Measurements from ENCODE around the gene INO80.
"Not testable (repeated sequence)": the region's sequence is repeated elsewhere in the genome, so short reads cannot be mapped to it uniquely, and the experiment has no call there.

INO80 gene

DNA sequence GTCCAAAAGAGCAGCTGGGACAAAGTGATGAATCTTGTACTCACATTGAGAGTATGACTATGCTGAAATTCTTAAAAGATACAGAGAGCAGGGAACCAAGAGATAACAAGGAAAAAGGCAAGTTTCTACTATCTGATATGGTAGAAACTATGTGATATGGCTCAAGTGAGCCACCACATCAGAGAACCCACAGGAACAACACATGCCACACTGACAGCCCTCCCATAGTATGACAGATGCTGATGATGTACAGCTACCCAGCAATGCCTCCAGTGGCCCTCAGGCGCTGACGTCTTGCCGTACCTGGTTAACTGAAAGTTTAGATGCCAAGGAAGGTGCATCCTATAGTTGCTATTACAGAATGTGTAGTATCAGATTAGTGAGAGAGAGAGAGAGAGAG lies 120.4 kb downstream of the INO80 start:
- no peak for DNase-seq

DNA sequence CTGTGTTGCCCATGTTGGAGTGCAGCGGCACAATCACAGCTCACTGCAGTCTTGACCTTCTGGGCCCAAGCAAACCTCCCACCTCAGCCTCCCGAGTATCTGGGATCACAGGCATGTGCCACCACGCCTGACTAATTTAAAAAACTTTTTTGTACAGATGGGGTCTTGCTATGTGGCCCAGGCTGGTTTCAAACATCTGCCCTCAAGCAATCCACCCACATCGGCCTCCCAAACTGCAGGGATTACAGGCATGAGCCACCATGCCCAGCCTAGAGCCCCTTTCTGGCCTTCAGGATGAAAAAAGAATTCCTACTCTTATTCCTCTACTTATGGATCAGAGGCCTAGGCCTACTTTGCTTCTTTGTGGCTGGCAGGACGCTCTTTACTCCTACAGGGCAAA lies 123.3 kb downstream of the INO80 start:
- no peak for DNase-seq

DNA sequence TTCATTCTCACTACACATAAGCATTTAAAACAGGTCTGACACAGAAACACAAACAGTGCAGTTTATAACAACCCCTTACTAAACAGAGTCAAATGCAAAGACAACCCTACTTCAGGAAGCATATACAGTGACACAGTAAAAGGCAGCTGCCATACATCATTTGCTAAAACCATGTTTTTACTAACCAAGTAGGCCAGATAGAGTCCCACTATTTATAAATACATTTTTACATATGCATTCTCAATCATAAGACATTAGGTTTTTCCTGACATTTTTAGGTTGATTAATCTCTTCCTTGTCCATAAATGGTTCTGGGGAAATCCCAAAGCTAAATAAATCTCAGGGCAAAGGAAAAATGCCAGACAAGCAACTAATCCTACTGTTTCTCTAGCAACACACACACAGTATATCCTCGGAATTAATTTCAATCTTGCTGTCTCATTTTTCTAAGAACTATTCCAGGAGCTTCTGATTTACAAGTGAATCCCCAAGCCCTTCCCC lies 123.8 kb downstream of the INO80 start:
- DNase-seq: no peak

DNA sequence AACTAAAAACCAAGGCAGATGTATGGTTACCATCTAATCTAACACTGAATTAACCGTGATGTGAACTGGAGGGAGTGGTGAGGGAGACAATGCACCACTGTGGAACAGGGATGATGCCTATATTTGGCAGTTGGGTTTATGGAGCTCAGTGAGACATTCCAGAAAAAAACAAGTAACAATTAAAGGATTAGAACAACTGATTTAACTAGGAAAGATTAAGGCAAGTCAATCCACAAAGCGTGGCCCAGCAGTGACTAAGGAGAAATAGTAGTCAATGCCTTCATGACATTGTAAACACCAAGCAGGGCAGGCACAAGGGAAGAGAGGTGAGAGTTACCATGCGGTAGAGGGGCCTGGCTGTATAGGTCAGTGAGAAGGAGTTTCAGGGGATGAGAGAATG lies 124.7 kb downstream of the INO80 start:
- no peak for DNase-seq

DNA sequence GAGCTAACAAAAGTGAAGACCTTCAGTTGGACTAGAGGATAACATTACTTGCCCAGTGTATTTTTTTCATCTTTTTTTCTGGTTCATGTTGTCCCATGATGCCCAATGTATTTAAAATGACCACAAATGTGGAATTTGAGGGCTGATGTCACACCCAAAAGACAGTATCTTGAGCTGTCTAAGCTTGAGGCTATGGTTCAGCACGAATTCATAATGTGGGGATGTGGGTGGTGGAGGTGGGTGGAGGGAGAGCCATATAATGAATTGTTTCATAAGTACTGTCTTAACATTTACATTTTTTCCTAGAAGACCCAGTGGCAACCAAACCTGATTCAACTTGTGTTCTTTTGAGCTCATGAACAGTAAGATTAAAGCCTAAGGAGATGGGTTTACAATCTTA lies 125.3 kb downstream of the INO80 start:
- DNase-seq: no peak

DNA sequence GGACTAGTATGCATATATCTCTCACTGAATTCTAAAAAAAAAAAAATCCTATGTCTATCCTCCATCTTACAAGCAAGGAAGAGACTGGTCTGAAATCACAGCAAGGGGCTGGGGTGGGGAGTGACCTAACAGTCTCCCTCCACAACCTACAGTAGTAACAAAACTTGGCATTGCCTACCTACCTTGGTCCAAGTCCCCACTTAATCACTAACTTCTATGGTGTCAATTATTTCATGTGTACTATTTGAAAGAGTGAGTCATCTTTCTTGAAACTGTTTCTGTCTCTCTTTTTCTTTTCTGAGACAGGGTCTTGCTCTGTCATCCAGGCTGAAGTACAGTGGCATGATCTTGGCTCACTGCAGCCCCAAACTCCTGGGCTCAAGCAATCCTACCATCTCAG lies 126.0 kb downstream of the INO80 start:
- DNase-seq: no peak

DNA sequence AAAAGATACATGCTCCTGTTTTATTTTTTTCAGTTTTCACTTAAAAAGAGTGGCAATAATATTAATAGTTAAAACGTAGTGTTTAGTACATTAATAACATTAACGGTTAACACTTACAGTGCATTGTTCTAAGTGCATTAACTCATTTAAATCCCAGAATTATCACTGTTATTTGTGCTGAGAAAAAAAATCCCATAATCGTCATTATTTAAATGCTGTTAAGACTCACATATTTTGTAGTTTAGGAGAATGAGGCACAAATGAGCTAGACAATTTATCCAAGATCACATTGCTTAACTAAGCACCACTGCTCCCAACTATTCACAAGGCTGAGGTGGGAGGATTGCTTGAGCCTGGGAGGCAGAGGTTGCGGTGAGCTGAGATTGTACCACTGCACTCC lies 127.9 kb downstream of the INO80 start:
- DNase-seq: no peak

DNA sequence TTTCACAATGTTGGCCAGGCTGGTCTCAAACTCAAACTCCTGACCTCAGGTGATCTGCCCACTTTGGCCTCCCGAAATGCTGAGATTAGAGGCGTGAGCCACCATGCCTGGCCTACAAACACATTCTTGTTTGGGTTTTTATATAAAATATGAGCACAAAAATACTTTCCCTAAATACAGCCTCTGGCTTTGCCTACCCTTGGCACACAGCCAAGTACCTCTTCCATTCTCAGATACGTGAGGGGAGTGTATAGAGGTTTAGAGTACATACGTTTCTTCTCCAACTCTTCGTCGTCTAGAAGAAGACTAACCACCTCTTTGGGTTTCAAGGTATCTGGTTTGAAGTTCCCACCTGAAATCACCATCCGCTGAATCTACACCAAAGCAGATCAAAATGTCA lies 129.3 kb downstream of the INO80 start:
- DNase-seq: no peak

DNA sequence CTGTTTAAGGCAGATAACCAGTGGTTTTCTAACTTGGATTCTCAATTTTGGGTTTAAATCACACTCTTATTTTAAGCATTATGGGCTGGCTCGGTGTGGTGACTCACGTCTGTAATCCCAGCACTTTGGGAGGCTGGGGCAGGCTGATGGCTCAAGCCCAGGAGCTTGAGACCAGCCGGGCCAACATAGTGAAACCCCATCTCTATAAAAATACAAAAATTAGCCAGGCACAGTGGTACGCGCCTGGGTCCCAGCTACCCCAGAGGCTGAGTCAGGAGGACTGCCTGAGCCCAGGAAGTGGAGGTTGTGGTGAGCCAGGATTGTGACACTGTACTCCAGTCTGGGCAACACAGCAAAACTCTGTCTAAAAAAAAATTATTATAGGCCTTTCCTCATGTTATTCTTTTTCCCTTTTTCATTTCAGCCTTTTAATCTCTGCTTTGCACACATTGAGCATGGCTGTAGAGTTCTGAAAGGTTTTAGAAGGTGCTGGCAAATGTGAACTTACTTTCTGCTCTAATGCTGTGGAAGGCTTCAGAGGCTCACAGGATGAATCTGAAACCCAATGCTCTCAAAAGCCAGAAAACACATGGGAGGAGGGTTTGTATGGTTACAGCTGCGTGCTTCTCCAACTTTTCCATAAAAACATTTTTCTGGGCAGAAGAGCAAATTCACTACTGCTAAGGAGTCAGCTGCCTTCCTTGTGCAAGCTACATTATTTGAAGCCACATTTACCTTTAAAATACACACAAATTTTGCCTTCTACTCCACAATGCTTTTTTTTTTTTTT lies 130.3 kb downstream of the INO80 start:
- DNase-seq: no peak

DNA sequence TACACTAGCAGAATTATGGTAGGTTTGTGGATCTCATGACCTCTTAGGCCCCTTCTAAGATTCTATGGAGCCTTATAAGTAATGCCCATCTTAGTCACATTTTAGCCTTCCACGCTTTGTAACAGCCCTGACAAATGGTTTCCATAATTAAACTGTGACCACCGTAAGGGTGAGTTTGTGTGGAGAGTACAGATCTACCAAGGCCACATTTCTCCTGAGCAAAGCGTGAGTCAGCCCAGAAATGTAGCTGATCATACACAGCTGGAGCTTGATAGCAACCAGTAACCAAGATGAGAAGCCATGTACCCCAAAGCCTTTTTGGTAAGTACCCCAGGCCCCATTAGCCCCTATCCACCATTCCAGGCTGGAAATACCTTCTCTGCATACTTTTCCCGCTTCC lies 131.1 kb downstream of the INO80 start:
- DNase-seq: no peak

DNA sequence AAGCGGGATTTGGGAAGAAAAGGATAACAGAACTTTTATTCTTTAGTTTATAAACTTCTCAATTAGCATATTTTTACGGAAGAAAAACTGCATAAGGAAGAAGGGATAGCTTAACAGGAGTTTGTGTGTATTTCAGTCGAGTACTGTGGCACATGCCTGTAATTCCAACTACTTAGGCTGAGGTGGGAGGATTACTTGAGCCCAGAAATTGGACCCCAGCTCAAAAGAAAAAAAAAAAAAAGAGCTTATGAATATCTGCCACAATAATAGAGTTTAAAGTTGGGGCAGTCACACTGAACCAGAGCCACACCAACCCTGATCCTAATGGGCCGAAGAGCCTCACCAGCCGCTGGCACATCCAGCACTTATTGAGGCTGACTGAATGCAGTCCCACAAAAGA lies 131.7 kb downstream of the INO80 start:
- no peak for DNase-seq

DNA sequence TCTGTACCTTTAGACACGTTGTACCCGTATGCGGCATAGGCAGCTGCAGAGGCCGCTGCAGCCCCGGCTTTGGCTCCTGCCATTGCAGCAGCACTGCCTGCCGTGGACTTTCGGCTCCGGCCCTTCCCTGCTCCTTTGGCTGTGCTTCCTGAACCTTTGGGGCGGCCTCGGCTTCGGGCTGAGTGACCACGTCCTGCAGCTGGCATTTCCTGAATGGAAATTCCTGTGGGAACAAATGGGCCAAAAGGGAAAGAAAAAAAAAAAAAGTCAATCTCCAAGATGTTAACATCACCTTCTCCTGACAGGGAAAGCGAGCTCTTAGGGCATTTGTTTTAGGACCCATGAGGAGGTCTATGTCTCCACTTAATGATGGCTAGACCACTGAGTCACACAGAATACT lies 133.2 kb downstream of the INO80 start:
- DNase-seq: no peak

DNA sequence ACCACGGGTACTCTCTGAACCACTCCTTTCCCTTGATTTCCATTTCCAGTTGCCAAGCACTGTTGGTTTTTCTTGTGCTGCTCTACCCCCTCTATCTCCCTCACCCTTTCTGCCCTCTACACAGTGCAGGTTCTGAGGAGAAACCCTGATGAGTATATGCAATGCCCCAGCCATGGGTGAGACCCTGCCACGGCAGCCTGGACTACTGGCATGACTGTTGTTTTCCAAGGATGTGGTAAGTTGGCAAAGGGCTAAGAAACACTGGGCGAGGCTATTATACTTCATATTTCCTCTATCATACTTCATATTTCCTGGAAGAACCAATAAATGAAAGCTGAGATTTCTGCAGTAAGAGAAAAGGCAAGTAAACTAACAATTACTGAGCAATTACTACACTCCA lies 134.9 kb downstream of the INO80 start:
- no peak for DNase-seq

DNA sequence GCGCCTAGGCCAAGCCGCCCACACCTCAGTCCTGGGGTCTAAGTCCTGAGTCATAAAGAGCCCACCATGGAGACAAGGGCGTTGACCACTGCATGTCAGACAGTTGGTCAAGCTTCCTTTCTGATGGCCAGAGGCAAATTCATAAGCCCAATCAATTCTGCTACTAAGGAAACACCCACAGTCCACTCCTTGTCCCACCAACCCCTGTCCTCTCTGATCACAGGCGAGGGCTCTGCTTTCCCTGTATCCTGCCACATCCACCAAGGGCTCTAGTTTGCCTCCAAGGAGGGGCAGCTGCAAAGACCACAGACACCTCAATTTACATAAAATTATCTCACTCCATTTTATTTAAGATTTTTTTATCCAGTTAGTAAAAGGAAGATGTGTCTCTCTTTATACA lies 137.5 kb downstream of the INO80 start:
- DNase-seq: no peak

DNA sequence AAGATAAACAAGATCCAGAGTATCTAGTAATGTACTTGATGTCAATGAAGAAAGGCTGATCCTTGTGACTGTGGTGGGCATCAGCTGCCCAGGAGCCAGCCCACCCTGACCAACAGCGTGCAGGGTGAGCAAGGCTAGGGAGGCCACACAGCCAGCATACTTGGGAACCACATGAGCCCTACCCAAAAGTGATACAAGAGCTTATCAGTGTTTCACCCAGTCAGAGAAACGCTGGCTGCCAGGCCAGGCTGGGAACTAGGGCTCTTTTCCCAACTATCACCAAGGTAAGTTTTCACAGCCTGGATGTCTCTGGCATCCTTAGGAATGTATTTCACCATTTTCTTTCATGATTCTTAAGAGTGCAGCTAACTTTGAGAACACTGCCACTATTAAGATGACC lies 137.9 kb downstream of the INO80 start:
- no peak for DNase-seq

DNA sequence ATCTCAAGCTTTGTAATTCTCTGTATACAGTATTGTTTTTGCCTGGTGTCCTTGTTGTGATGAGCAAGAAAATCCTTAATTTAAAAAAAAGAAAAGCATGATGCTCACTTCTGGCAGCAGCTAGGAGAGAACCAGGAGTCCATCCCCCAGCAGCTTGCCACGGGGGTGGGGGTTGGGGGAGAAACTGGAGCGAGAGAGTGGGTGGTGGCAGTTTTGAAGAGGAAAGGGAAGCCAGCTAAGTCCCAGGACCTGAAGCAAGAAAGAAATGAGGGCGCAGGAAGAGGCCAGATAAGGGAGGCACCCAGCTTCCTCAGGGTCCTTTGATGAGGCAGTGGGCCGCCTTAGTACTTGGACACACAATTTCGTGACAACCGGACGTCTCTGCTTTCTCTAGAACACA lies 139.3 kb downstream of the INO80 start:
- DNase-seq: no peak

DNA sequence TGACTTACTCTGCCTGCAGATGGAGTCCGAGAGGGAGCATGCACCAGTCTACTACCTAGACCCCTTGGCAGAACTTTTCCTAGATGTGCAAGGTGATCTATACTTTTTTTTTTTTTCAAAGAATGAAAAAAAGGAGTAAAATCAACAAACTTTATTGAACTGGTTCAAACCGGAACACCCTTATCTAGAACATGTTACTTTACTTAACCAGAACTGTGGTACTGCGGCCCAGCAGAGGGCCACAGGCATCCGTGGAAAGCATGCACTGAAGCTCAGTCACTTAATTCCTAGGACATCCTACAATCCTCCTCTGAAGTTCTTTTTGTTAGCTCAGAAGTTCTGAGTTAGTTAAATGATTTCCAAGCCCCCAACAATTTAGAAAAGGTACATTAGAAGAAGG lies 141.2 kb downstream of the INO80 start:
- no peak for DNase-seq

DNA sequence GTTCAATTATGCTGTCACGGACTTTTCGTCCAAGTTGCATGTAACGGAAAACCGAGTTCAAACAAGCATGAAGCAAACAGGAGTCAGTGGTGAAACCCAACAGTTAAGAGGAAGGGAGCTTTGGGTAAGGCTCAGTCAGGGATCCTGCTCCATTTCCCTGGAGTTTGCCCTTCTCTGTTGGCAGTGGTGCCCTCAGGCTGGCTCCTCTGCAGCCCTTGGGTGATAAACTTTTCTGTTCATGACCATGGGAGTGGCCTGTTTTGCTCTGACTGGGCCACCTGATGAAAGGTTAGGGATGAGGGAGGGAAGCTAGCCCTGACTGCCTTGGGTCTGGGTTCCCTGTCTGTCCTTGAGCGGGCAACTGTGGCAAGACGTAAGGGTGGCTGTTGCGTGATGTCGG lies 146.7 kb downstream of the INO80 start:
- DNase-seq: no peak

DNA sequence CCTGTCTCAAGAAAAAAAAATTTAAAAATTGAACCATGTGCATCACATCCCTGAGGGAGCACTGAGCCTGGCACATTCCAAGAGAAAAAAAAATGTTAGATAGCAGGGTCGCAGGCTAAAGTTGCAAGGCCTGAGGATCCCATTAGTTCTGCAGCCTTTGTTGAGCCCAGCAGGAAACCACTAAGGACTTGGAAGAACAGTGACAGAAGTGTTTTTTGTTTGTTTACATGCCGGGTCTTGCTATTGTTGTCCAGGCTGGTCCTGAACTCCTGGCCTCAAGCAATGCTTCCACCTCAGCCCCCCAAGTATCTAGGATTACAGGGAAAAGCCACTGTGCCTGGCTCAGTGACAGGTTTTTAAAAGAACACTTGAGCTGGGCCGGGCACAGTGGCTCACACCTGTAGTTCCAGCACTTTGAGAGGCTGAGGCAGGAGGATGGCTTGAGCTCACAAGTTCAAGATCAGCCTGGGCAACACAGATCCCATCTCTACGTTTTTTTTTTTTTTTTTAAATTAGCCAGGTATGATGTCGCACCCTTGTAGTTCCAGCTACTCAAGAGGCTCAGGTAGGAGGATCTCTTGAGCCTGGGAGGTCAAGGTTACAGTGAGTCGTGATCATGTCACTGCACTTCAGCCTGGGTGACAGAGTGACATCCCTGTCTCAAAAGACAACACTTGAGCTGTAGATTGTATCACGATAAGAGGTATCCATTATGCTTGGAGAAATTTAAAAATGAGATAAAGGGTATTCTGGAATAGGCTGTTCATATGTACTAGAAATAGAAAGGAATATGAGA lies 147.6 kb downstream of the INO80 start:
- DNase-seq: no peak

DNA sequence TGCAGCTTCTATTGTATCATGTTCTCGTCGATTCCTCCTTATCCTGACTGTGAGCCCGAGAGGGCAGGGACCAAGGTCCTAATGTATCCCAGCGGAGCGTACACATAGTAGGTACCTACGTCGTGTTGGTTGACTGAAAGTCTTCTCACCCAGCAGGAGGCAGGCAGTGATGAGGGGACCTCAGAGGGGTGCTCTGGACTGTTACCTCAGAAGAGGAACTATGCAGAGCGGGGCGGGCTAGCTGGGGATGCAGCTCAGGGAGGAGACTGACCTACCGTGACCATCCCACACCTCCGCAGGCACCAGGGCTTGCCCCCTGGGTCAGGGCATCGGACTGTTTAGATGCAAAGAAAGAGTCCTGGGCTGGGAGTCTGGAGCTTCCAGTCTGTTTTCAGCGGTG lies 151.4 kb downstream of the INO80 start:
- no peak for DNase-seq

DNA sequence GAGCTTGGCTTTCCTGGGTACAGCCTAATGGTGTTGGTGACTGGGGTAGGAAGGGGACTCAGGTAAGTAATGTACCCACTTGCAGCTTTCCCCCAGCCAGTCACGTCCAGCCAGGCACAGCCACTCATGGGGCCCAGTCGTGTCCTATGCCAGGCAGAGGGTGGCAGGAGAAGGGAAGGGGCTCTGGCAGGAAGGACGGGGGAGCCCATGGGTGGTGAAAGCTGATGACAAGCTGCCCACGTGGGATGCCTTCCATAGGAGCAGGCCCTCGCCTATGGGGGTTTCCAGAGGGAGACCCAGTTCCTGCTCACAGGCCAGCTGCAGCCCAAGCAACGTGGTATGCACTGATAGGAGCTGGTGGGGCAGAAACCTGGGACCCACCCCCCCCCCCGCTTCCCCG lies 152.1 kb downstream of the INO80 start:
- no peak for DNase-seq

DNA sequence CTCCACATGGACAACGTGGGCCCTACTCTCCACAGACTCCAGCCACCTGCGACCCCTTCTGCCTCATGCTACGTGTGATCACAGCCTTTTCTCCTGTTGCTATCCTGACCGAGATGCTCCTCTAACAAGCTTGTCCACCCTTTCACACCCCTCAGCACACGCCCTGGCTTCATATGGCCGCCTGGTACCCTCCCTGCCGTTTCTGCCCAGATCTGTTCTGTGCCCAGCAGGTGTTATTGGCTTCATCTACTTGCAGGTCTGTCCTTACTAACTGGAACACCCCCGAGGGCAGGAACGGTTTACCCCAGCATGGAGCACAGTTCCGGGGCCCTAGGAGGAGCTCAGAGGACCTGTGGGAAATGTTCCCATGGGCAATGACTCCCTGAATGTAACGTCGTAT lies 152.9 kb downstream of the INO80 start:
- no peak for DNase-seq

DNA sequence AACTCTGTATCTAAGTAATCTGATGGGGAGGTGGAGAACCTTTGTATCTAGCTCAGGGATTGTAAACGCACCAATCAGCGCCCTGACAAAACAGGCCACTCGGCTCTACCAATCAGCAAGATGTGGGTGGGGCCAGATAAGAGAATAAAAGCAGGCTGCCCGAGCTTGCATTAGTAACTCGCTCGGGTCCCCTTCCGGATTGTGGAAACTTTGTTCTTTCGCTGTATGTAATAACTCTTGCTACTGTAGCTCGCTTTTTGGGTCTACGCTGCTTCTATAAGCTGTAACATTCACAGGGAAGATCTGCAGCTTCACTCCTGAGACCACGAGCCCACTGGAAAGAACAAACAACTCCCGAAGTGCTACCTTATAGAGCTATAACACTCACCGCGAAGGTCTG lies 153.8 kb downstream of the INO80 start:
- DNase-seq: not testable (repeated sequence)

DNA sequence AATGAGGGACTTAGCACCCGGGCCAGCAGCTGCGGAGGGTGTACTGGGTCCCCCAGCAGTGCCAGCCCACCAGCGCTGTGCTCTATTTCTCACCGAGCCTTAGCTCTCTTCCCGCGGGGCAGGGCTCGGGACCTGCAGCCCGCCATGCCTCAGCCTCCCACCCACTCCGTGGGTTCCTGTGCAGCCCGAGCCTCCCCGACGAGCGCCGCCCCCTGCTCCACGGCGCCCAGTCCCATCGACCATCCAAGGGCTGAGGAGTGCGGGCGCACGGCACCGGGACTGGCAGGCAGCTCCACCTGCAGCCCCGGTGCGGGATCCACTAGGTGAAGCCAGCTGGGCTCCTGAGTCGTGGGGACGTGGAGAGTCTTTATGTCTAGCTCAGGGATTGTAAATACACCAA lies 154.3 kb downstream of the INO80 start:
- not testable (repeated sequence) for DNase-seq
